NCI-H1417 (cell line): ENCODE data around the gene HNRNPF.

Experiments
- DNase-seq, 3 experiments: peaks; one replicate each; lab custom pipeline; 2025; lab: John Stamatoyannopoulos, UW

Gene HNRNPF

DNA sequence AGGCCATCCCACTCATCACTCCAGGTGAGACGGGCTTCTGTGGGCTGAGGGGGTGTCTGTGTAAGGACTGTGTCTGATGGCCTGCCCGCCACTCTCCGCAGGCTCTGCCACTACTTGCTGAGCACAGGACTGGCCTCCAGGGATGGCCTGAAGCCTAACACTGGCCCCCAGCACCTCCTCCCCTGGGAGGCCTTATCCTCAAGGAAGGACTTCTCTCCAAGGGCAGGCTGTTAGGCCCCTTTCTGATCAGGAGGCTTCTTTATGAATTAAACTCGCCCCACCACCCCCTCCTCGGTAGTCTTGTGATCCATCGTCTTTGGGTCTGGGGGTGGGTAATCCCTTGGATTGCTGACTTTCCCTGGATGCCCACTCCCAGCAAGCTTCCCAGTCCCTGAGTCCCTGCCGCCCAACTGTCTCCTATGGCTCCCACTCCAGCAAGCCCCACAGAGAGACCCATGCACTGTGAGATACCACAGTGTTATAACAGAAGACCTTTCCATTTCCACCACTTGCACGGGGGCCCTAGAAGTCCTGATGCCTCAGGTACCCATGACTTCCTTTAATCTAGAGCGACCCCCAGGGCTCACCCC, 32.8 kb downstream of the HNRNPF start:
- DNase-seq, result no peak

GRCh38 chr10:43375401-43376020, 33.5 kb downstream of the HNRNPF start:
- no peak for DNase-seq

DNA sequence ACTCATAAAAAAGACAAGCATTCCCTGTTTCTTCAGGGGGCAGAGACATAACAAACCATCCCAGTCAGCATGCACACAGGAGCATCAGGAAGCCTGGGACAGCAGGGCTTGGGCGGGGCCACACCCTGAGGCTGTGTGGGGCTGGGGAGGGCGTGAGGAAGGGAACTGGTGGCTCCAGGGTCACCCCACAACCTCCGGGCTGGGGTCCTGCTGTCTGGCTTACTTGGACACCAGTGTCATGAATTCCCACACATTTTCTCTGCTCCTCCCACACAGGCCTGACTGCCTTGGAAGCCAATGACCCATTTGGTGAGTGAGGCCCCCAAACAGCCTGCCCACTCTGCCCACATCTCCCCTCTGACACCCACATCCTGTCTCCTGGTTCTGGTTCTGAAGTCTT, 34.8 kb downstream of the HNRNPF start:
- no peak for DNase-seq

DNA sequence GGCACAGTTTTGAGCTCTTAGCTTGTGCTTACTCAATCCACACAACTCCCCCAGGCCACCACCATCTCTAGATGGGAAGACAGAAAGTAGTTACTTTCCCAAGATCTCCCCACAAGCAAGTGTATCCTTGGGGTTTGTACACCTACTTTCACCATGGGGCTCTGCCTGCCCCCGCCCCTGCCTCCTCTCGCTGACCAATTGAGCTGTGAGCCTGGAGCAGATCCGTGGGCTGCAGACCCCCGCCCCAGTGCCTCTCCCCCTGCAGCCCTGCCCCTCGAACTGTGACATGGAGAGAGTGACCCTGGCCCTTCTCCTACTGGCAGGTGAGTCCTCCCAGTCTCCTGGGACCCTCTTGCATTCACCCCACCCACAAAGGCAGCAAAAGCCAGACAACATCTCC, 35.5 kb downstream of the HNRNPF start:
- no peak for DNase-seq

DNA sequence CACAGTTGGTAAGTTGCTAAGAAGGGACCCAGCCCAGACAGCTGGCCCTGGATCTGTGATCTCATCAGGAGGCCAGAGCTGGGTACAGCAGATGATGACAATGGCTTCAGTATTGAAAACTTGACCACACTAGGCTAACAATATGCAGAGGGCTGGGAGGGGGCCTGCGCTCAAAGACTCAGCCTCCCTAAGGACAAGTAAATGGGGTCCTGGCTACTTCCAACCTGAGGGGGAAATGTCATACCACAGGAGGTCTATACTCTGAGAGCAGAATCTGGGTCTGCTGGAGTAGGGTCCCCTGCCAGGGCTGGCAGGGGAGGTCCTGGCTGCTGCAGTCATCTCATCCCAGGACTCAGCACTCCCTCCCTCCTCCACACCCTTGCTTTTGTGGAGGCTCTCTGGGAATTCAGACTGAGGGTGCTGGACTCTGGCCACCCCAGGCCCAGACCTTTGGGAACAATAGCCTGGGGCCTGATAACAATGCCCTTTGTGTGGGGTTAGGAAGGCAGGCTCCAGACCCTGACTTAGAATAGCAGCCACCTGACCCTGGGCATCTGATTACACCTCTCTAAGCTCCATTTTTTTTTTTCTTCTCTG, 36.1 kb downstream of the HNRNPF start:
- DNase-seq, result no peak

DNA sequence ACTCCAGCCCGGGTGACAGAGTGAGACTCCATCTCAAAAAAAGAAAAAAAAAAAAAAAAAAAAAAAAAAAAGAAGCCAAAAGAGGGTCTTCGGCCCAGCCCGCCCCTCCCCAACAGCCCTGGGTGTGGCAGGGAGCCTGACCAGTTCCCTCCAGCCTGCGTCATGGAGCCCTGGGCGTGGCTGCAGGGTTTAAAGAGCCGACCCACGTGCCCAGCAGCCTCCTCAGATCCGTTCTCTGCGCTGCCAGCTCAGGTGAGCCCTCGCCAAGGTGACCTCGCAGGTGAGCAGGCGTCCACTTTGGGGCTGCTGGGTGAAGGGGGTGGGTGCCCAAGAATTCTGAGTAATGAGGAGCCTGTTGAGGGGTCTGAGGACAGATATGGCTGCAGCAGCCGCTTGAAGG, 37.6 kb downstream of the HNRNPF start, which contains the start of gene FXYD4:
TSS of gene FXYD4 (plus strand) at position 219 of the 400 bp plus-strand sequence. CDS start 2,111 bp downstream, outside the sequence.
- no peak for DNase-seq

- no peak for DNase-seq
Measured at GRCh38 chr10:43370671-43371215, 38.2 kb downstream of the HNRNPF start.

GRCh38 chr10:43369921-43370320, 39.1 kb downstream of the HNRNPF start:
- DNase-seq, result no peak

DNA sequence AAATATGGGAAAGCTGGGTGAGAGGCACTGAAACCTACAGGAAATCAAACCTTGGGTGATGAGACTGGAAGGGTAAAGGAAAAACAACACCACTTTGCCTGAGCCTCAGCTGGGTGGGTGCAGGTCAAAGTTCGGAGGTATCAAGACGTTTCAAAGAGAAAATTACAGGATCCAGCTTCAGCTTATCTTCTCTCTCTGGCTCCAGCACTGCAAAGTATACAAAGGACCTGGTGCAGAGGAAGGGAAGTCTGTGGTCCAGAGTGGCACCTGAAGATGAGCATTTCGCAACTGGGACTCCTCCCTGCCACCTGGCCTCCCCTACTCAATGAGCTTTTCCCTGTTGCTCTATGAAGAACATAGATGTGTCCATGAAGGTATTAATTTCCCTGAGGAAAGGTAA, 44.0 kb downstream of the HNRNPF start:
- DNase-seq, result no peak

- DNase-seq, result peak; percentile 32 to 92 (median 69)
Measured at GRCh38 chr10:43362191-43362839, 46.7 kb downstream of the HNRNPF start.

DNA sequence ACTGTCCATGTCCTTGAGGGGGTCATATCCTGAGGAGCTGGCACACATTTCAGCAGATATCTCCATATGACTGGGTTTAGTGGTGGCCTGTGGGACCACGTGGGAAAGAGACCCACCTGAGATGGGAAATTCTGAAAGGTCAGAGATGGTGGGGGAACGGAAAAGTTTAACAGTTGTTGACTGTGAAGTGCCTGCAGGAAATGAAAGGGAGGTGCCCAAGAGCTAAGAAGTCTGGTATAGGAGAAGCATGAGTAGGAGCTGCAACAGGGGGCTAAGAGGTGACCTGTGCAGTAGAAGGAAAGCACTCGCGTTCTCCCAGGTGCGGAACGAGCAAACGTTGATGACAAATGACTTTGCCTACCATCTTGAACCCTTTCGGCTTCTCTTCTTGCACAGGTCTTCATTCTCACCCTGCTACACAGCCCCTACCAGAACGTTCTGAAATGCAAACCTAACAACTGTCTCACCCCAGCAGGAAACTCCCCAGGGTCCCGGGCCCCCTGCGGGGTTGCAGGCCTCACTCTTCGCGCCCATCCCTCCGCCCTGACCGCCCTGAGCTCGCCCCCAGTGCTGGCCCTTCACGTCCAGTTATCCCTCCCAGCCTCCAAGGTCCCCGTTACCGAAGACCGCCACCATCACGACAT, 47.3 kb downstream of the HNRNPF start:
- DNase-seq, result no peak

- no peak for DNase-seq
Measured at GRCh38 chr10:43360086-43360485, 48.9 kb downstream of the HNRNPF start.

- peak in 1 of 3 experiments; percentile 11 for DNase-seq
Measured at GRCh38 chr10:43355749-43356371, 53.1 kb downstream of the HNRNPF start.

GRCh38 chr10:43354879-43355380, 54.1 kb downstream of the HNRNPF start:
- DNase-seq, result no peak

DNA sequence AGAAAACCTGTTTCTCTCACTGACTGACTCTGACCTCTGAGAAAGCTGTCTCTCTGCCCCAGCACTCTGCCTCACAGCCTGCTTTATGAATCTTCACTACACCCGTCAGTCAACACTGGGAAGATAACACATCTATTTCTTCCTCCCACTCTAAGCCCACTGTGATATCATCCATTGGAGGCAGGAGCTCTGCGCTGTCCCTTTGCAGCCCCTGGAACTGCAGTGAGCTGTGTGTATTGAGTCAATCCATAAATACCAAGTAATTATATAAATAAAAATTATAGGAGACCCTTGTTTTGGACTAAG, 54.7 kb downstream of the HNRNPF start:
- DNase-seq, result peak in 2 of 3 experiments; percentile 1 to 14

DNA sequence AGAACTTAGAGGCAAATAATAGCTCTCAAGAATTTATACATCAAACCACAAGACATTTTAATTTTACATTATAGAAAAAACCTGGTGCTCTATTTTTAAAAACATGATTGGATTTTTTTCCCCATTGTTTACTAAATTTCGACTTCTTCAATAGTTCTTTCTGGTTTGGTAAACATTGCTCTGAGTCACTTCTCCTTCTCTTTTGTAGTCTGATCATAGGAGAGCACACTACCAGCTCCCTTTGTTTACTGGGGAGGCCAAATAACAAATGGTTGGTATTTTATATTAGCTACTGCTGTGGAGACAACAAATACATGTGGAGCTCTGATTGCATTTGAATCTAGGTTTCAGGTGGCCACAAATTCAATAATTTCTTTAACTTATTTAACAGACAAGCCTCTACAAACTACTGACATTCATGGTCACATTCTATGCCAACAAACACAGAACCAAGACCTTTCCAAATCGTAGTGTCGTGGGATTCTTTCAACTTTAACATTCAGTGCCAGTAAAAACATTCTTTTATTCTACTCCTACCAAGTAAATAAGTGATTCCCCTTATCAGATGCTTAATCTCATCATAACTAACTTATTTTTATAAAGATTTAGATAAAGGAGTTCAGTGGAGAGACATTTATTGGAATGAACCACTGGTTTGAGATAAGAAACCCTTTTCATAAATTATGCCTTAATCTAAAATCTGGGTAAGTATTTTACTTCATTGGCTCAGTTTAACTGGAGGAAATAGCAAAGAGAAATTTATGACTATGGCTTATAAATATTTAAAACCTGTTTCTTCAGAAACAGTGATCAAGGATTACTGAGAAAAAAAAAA, 55.3 kb downstream of the HNRNPF start:
- DNase-seq, result peak in 2 of 3 experiments; percentile 4 to 50

GRCh38 chr10:43352951-43353350, 56.0 kb downstream of the HNRNPF start:
- DNase-seq, result peak in 2 of 3 experiments; percentile 48 to 69

DNA sequence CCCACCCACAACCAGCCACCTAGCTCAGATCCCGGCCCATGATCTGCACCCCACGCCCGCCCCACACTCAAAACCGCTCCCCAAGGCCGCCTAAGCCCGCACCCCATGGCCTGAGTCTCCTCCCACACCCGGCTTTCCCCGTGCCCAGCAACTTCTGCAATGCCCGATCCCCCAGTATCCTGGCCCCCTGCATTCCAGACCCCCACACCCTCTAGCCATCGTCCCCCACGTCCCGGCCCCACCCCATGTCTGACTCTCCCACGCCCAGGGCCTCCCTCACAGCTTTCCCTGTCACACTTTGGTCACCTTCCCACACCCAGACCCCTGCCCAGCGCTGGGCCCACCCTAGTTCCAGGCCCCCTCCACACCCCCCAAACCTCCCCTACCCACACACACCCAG, 57.7 kb downstream of the HNRNPF start:
- no peak for DNase-seq

GRCh38 chr10:43350686-43351085, 58.3 kb downstream of the HNRNPF start:
- DNase-seq, result no peak

GRCh38 chr10:43350156-43350555, 58.8 kb downstream of the HNRNPF start:
- no peak for DNase-seq
